BE2C (cell line): ENCODE results near the gene ZNF385A.
A peak's percentile ranks its signal among the peaks of the same experiment; 100 is the strongest.
"Not testable (repeated sequence)": the region's sequence is repeated elsewhere in the genome, so short reads cannot be mapped to it uniquely, and the experiment has no call there.

ENCODE experiments used
- DNase-seq: peaks from one replicate; pipeline ENCODE4 v3.0.0-alpha.2; 2020
- H3K27me3 ChIP-seq: fragments of 250-450 bp; sonication (Bioruptor Pico); 2 replicates; pipeline ENCODE4 v1.5.1; 2020; ENCODE audit warnings: mild to moderate bottlenecking
- H3K36me3 ChIP-seq: fragments of 250-450 bp; sonication (Bioruptor Pico); 2 replicates; pipeline ENCODE4 v1.5.1; 2020; ENCODE audit warnings: mild to moderate bottlenecking
- H3K4me1 ChIP-seq: fragments of 250-450 bp; sonication (Bioruptor Pico); 2 replicates; pipeline ENCODE4 v1.5.1; 2020
- H3K4me3 ChIP-seq: 2 replicates; pipeline ENCODE4 v1.5.1; 2011; ENCODE audit warnings: low read depth, low read length
- H3K9me3 ChIP-seq: fragments of 250-450 bp; sonication (Bioruptor Pico); 2 replicates; pipeline ENCODE4 v1.5.1; 2020
- CTCF ChIP-seq: IDR thresholded peaks from 2 replicates; pipeline ENCODE4 v1.5.1; 2012; ENCODE audit warnings: mild to moderate bottlenecking, low read depth, low read length

The ZNF385A gene

GRCh38 chr12:54355104-54355815 lies 29.3 kb downstream of the ZNF385A start:
- DNase-seq, result no peak
- no peak overlapping the region for H3K4me3 ChIP-seq
- H3K4me1 ChIP-seq, result peaks cover 29% of the 10 kb centered on the region
- TF ChIP-seq CTCF, result 0 out of 2 replicates have a peak, but pooled peaks have one; percentile 7
- H3K27me3 ChIP-seq, result no peaks in the 10 kb centered on the region
- H3K9me3 ChIP-seq, result no peaks in the 10 kb centered on the region
- no peaks in the 10 kb centered on the region for H3K36me3 ChIP-seq

- not testable (repeated sequence) for H3K9me3 ChIP-seq, H3K4me3 ChIP-seq, H3K27me3 ChIP-seq, H3K36me3 ChIP-seq, DNase-seq
- peaks cover 25% of the 10 kb centered on the region for H3K4me1 ChIP-seq
Observed at GRCh38 chr12:54354271-54354670, 30.3 kb downstream of the ZNF385A start.

GRCh38 chr12:54352891-54353874 lies 31.4 kb downstream of the ZNF385A start:
- peaks cover 18% of the 10 kb centered on the region for H3K4me1 ChIP-seq
- H3K9me3 ChIP-seq, result no peaks in the 10 kb centered on the region
- no peaks in the 10 kb centered on the region for H3K27me3 ChIP-seq
- H3K36me3 ChIP-seq, result peaks cover 5% of the 10 kb centered on the region; the same call in 1 of the 2 replicates
- DNase-seq, result peak; percentile 56
- peak overlapping the region; percentile 54 for H3K4me3 ChIP-seq
- TF ChIP-seq CTCF, result no peak

GRCh38 chr12:54352022-54352531 lies 32.5 kb downstream of the ZNF385A start:
- Histone ChIP-seq H3K4me1 (peaks cover 13% of the 10 kb centered on the region), H3K4me3 (peak overlapping the region; percentile 54), H3K27me3 (no peaks in the 10 kb centered on the region), H3K36me3 (peaks cover 14% of the 10 kb centered on the region; the same call in 1 of the 2 replicates), H3K9me3 (no peaks in the 10 kb centered on the region)
- TF ChIP-seq CTCF, result no peak
- peak; percentile 75 for DNase-seq

GRCh38 chr12:54351341-54351740 lies 33.2 kb downstream of the ZNF385A start:
- H3K36me3 ChIP-seq, result peaks cover 21% of the 10 kb centered on the region
- H3K4me1 ChIP-seq, result peaks cover 13% of the 10 kb centered on the region
- no peaks in the 10 kb centered on the region for H3K9me3 ChIP-seq
- H3K4me3 ChIP-seq, result no peak overlapping the region
- no peaks in the 10 kb centered on the region for H3K27me3 ChIP-seq
- TF ChIP-seq CTCF, result no peak
- no peak for DNase-seq

GRCh38 chr12:54350743-54351142 lies 33.8 kb downstream of the ZNF385A start:
- Histone ChIP-seq H3K27me3 (no peaks in the 10 kb centered on the region), H3K9me3 (no peaks in the 10 kb centered on the region), H3K4me1 (peaks cover 13% of the 10 kb centered on the region), H3K36me3 (peaks cover 23% of the 10 kb centered on the region), H3K4me3 (no peak overlapping the region)
- no peak for DNase-seq
- TF ChIP-seq CTCF, result no peak
